NCI-H524 (cell line): ENCODE data around the gene MICOS13.

Source experiments
- DNase-seq, 2 experiments: peaks; one replicate each; lab custom pipeline; 2025; lab: John Stamatoyannopoulos, UW

MICOS13 gene

GRCh38 chr19:5628461-5628860, 51.9 kb downstream of the MICOS13 start:
- no peak for DNase-seq
